Fibroblast of lung (primary cell): ENCODE results near the gene GRIN3B.

ENCODE experiments used
- CTCF ChIP-seq, 2 donors: IDR thresholded peaks in 1 of 2; conservative IDR thresholded peaks in 1 of 2; 1 replicate in 1 of 2; 2 replicates in 1 of 2; pipeline ENCODE4 v1.5.1; 2011 to 2012; ENCODE audit warnings: low read length in 2 of 2, control low read depth in 1 of 2, inconsistent platforms in 1 of 2, low read depth in 1 of 2, mild to moderate bottlenecking in 1 of 2
- EZH2 ChIP-seq: IDR thresholded peaks from 2 replicates; pipeline ENCODE4 v1.5.1; 2012; ENCODE audit warnings: low read length, control low read depth, mild to moderate bottlenecking; ENCODE audit errors: missing control alignments

- TF ChIP-seq CTCF (conservative IDR thresholded peaks at IDR 0.05 in 1 of 2, IDR thresholded peaks at IDR 0.05 in 1 of 2; ENCODE audit: low read depth in 1 of 2, low read length in 2 of 2) (no peak), EZH2 (no peak)
Measured at GRCh38 chr19:1011831-1012333, 11.7 kb downstream of the GRIN3B start.
